Gastrocnemius medialis (tissue), 4 donors: ENCODE results near the gene CRX.

Source experiments
- CTCF ChIP-seq, 5 experiments: fragments of 450-650 bp in 3 of 5; fragments of 200-600 bp in 2 of 5; sonication (generic) in 2 of 5; IDR thresholded peaks in 4 of 5; conservative IDR thresholded peaks in 1 of 5; 1 replicate in 4 of 5; 2 replicates in 1 of 5; pipeline ENCODE4 v1.5.1; 2016 to 2019; ENCODE audit warnings: antibody characterized with exemption in 5 of 5, mild to moderate bottlenecking in 3 of 5, moderate library complexity in 3 of 5
- POLR2A ChIP-seq, 2 donors: fragments of 450-650 bp; IDR thresholded peaks; one replicate each; pipeline ENCODE4 v1.6.1; 2017; ENCODE audit warnings: antibody characterized with exemption in 2 of 2, mild to moderate bottlenecking in 2 of 2, moderate library complexity in 2 of 2

- no peak for TF ChIP-seq POLR2A (IDR thresholded peaks at IDR 0.05)
- TF ChIP-seq CTCF (IDR thresholded peaks at IDR 0.05 in 4 of 5, conservative IDR thresholded peaks at IDR 0.05 in 1 of 5), result no peak
These were observed 40.0 kb upstream of the CRX start for GRCh38 chr19:47781590-47782262.
